H9 (cell line): ENCODE data around the gene FAAP100. TPM values are rescaled to one million over a fixed set of nuclear protein-coding genes. Genes with fewer than 3 reads are reported as not detected.
A peak's percentile ranks its signal among the peaks of the same experiment; 100 is the strongest.

ENCODE experiments used
- DNase-seq: peaks from one replicate; pipeline ENCODE4 v3.0.0-alpha.2; 2017
- H2AFZ ChIP-seq: one replicate; pipeline ENCODE4 v1.6.1; 2013; ENCODE audit warnings: mild to moderate bottlenecking, low read length, control low read depth, moderate library complexity
- H2AK5ac ChIP-seq: 2 replicates; pipeline ENCODE4 v1.6.1; 2013; ENCODE audit warnings: low read length, control low read depth, mixed read lengths; ENCODE audit not compliant: insufficient read length
- H2BK120ac ChIP-seq: one replicate; pipeline ENCODE4 v1.6.1; 2013; ENCODE audit warnings: low read depth, mild to moderate bottlenecking, low read length, control low read depth, inconsistent platforms; ENCODE audit not compliant: poor library complexity, severe bottlenecking
- H2BK12ac ChIP-seq: 2 replicates; pipeline ENCODE4 v1.6.1; 2013; ENCODE audit warnings: low read length, control low read depth, mixed read lengths, low read depth; ENCODE audit not compliant: insufficient read length
- H2BK15ac ChIP-seq: 2 replicates; pipeline ENCODE4 v1.6.1; 2013; ENCODE audit warnings: low read depth, low read length, control low read depth
- H2BK20ac ChIP-seq: one replicate; pipeline ENCODE4 v1.6.1; 2013; ENCODE audit warnings: low read depth, mild to moderate bottlenecking, low read length, control low read depth, inconsistent platforms; ENCODE audit not compliant: poor library complexity, severe bottlenecking
- H2BK5ac ChIP-seq: 2 replicates; pipeline ENCODE4 v1.6.1; 2013; ENCODE audit warnings: low read length, control low read depth, mixed read lengths; ENCODE audit not compliant: insufficient read length
- H3K14ac ChIP-seq: 2 replicates; pipeline ENCODE4 v1.6.1; 2013; ENCODE audit warnings: low read length, control low read depth; ENCODE audit not compliant: insufficient read depth
- H3K18ac ChIP-seq: 2 replicates; pipeline ENCODE4 v1.6.1; 2013; ENCODE audit warnings: low read depth, mild to moderate bottlenecking, mixed read lengths, low read length, control low read depth; ENCODE audit not compliant: insufficient read length
- H3K23ac ChIP-seq: 2 replicates; pipeline ENCODE4 v1.6.1; 2013; ENCODE audit warnings: low read length, control low read depth, mixed read lengths, low read depth; ENCODE audit not compliant: insufficient read length
- H3K23me2 ChIP-seq: 2 replicates; pipeline ENCODE4 v1.6.1; 2013; ENCODE audit warnings: low read depth, mild to moderate bottlenecking, mixed read lengths, low read length, control low read depth; ENCODE audit not compliant: insufficient read length, poor library complexity, severe bottlenecking
- H3K27ac ChIP-seq: 2 replicates; pipeline ENCODE4 v1.5.1; 2013; ENCODE audit warnings: low read length, control low read depth, mixed read lengths, low read depth; ENCODE audit not compliant: insufficient read length
- H3K27me3 ChIP-seq: 2 replicates; pipeline ENCODE4 v1.6.1; 2013; ENCODE audit warnings: low read length, control low read depth, inconsistent platforms; ENCODE audit not compliant: insufficient read depth
- H3K4ac ChIP-seq: 2 replicates; pipeline ENCODE4 v1.6.1; 2013; ENCODE audit warnings: low read depth, mild to moderate bottlenecking, control low read depth, inconsistent platforms, low read length, moderate library complexity
- H3K4me1 ChIP-seq: 2 replicates; pipeline ENCODE4 v1.6.1; 2013; ENCODE audit warnings: low read length, control low read depth, inconsistent platforms; ENCODE audit not compliant: insufficient read depth
- H3K4me2 ChIP-seq: 2 replicates; pipeline ENCODE4 v1.6.1; 2013; ENCODE audit warnings: low read length, control low read depth, mixed read lengths; ENCODE audit not compliant: insufficient read length, insufficient read depth
- H3K56ac ChIP-seq: 2 replicates; pipeline ENCODE4 v1.6.1; 2013; ENCODE audit warnings: low read depth, mild to moderate bottlenecking, mixed read lengths, low read length, control low read depth; ENCODE audit not compliant: insufficient read length
- H3K79me1 ChIP-seq: 2 replicates; pipeline ENCODE4 v1.6.1; 2013; ENCODE audit warnings: low read depth, mild to moderate bottlenecking, moderate library complexity, low read length, control low read depth, inconsistent platforms; ENCODE audit not compliant: insufficient read depth, poor library complexity, severe bottlenecking
- H3K79me2 ChIP-seq: 2 replicates; pipeline ENCODE4 v1.6.1; 2013; ENCODE audit warnings: low read length, control low read depth, inconsistent platforms; ENCODE audit not compliant: insufficient read depth
- H3K9ac ChIP-seq: 2 replicates; pipeline ENCODE4 v1.6.1; 2013; ENCODE audit warnings: low read length, control low read depth, mixed read lengths; ENCODE audit not compliant: insufficient read length; ENCODE audit errors: extremely low read depth
- H3K9me3 ChIP-seq: one replicate; pipeline ENCODE4 v1.6.1; 2013; ENCODE audit warnings: low read depth, low read length, inconsistent platforms; ENCODE audit not compliant: control insufficient read depth
- H3T11ph ChIP-seq: one replicate; pipeline ENCODE4 v1.6.1; 2013; ENCODE audit warnings: mild to moderate bottlenecking, low read length, control low read depth, inconsistent platforms
- H4K20me1 ChIP-seq: one replicate; pipeline ENCODE4 v1.6.1; 2013; ENCODE audit not compliant: control insufficient read depth, insufficient read length, insufficient read depth
- H4K5ac ChIP-seq: 2 replicates; pipeline ENCODE4 v1.6.1; 2013; ENCODE audit warnings: low read depth, mild to moderate bottlenecking, mixed read lengths, low read length, control low read depth; ENCODE audit not compliant: insufficient read length
- H4K8ac ChIP-seq: replicated peaks from 2 replicates; pipeline ENCODE4 v1.6.1; 2013; ENCODE audit warnings: low read length, control low read depth, mixed read lengths, low read depth; ENCODE audit not compliant: insufficient read length
- H4K91ac ChIP-seq: 2 replicates; pipeline ENCODE4 v1.6.1; 2013; ENCODE audit warnings: low read depth, mild to moderate bottlenecking, moderate library complexity, mixed read lengths, low read length, control low read depth; ENCODE audit not compliant: insufficient read length
- H3K27ac Mint-ChIP-seq, 3 experiments: 2 replicates in 2 of 3; 3 replicates in 1 of 3; pipeline ENCODE4 v1.8.0; 2020 to 2021; ENCODE audit warnings: mixed read lengths in 3 of 3, mild to moderate bottlenecking in 1 of 3, moderate library complexity in 1 of 3
- H3K27me3 Mint-ChIP-seq: 2 replicates; pipeline ENCODE4 v1.8.0; 2021; ENCODE audit warnings: low read depth, mild to moderate bottlenecking, moderate library complexity, mixed read lengths
- H3K36me3 Mint-ChIP-seq, 3 experiments: 2 replicates in 2 of 3; 3 replicates in 1 of 3; pipeline ENCODE4 v1.8.0; 2020 to 2021; ENCODE audit warnings: low read depth in 3 of 3, mixed read lengths in 3 of 3; ENCODE audit not compliant: insufficient read depth in 1 of 3
- H3K4me1 Mint-ChIP-seq, 2 experiments: 2 replicates each; pipeline ENCODE4 v1.8.0; 2020; ENCODE audit warnings: mixed read lengths in 2 of 2
- H3K4me3 Mint-ChIP-seq, 2 experiments: 2 replicates in 1 of 2; 3 replicates in 1 of 2; pipeline ENCODE4 v1.8.0; 2020 to 2021; ENCODE audit warnings: mild to moderate bottlenecking in 2 of 2, mixed read lengths in 2 of 2, moderate library complexity in 1 of 2
- H3K9me3 Mint-ChIP-seq, 2 experiments: 2 replicates in 1 of 2; 3 replicates in 1 of 2; pipeline ENCODE4 v1.8.0; 2020; ENCODE audit warnings: mild to moderate bottlenecking in 2 of 2, mixed read lengths in 2 of 2, moderate library complexity in 1 of 2
- CTCF ChIP-seq: fragments of 200-600 bp; sonication (generic); conservative IDR thresholded peaks from 3 replicates; pipeline ENCODE4 v1.8.0; 2021; ENCODE audit warnings: antibody characterized with exemption, mild to moderate bottlenecking
- WGBS: extraction: QIAGEN DNeasy Blood & Tissue Kit; methylation state at CpG from one replicate; pipeline ENCODE4 v1.1.7; 2013; ENCODE audit warnings: missing lambda C conversion rate, low lambda C conversion rate, mixed read lengths; ENCODE audit not compliant: insufficient read length; ENCODE audit errors: extremely low coverage; 5-methylcytosine and 5-hydroxymethylcytosine counted together
- total RNA-seq: library from RNA; stranded (reverse); gene quantifications from 2 replicates; pipeline ENCODE4 v1.2.1, GENCODE V29; 2021

Gene FAAP100
- total RNA-seq, 1 experiment from 2014 or later, result 54.0 TPM

GRCh38 chr17:81513372-81513752 lies 38.8 kb downstream of the FAAP100 start:
- H3K79me2 ChIP-seq, result peaks cover 25% of the 10 kb centered on the region; the same call in 1 of the 2 replicates
- H3K4me2 ChIP-seq, result peak overlapping the region; percentile 52
- peak overlapping the region; percentile 68 to 80 for H3K4me3 Mint-ChIP-seq
- H3K36me3 Mint-ChIP-seq, result peaks cover 38 to 43% (median 39%) of the 10 kb centered on the region in 3 experiments
- H2BK15ac ChIP-seq, result no peak overlapping the region
- no peaks in the 10 kb centered on the region; the same call in 1 of the 2 replicates for H3K27me3 ChIP-seq
- no peak overlapping the region for H3K56ac ChIP-seq
- peak overlapping the region; percentile 52 to 84 (median 78); a peak in 5 of 7 replicates for H3K27ac Mint-ChIP-seq
- DNase-seq, result peak; percentile 90
- peaks cover 14% of the 10 kb centered on the region for H3K27me3 Mint-ChIP-seq
- H4K20me1 ChIP-seq, result no peaks in the 10 kb centered on the region
- peak overlapping the region; percentile 91; the same call in 1 of the 2 replicates for H3K4ac ChIP-seq
- peaks cover 35% of the 10 kb centered on the region for H3K23me2 ChIP-seq
- H2AK5ac ChIP-seq, result no peak overlapping the region
- H3K9me3 ChIP-seq, result no peaks in the 10 kb centered on the region
- TF ChIP-seq CTCF, result no peak
- H2BK12ac ChIP-seq, result no peak overlapping the region
- no peak overlapping the region for H4K5ac ChIP-seq
- no peak overlapping the region for H3K27ac ChIP-seq
- no CpG with 5 or more reads among the region's 23 CpGs for WGBS
- peak overlapping the region; percentile 97 for H3K18ac ChIP-seq
- no peak overlapping the region for H2BK20ac ChIP-seq
- H3K4me1 Mint-ChIP-seq, result peaks cover 33 to 44% of the 10 kb centered on the region in 2 experiments
- no peak overlapping the region for H3K23ac ChIP-seq
- peak overlapping the region; percentile 54 for H3K9ac ChIP-seq
- no peak overlapping the region for H3T11ph ChIP-seq
- H2BK120ac ChIP-seq, result peak overlapping the region; percentile 71
- H4K8ac ChIP-seq, result no peak overlapping the region
- H2BK5ac ChIP-seq, result no peak overlapping the region
- no peak overlapping the region for H2AFZ ChIP-seq
- H3K79me1 ChIP-seq, result peaks cover 2% of the 10 kb centered on the region
- H3K9me3 Mint-ChIP-seq, result peaks cover 7 to 19% of the 10 kb centered on the region in 2 experiments; a peak in 4 of 5 replicates
- H4K91ac ChIP-seq, result peak overlapping the region; percentile 94
- H3K4me1 ChIP-seq, result peaks cover 3% of the 10 kb centered on the region; the same call in 1 of the 2 replicates
- H3K14ac ChIP-seq, result peak overlapping the region; percentile 95
